Activated naive CD4-positive, alpha-beta T cell treated with anti-CD3 and anti-CD28 coated beads for 36 hours (primary cell): ENCODE data around the gene AGRN. TPM values are rescaled to one million over a fixed set of nuclear protein-coding genes. Genes with fewer than 3 reads are reported as not detected.

Experiments used
- CTCF ChIA-PET: fragments of 350-600 bp; sonication (Branson Sonifier 250); formaldehyde crosslinking; loops from one replicate; lab custom pipeline; 2021; ENCODE audit warnings: antibody characterized with exemption; lab: Charles Lee
- DNase-seq: peaks from one replicate; pipeline ENCODE4 v3.0.0-alpha.2; 2020
- H3K27ac Mint-ChIP-seq: one replicate; pipeline ENCODE4 v1.8.0; 2021; ENCODE audit warnings: mild to moderate bottlenecking, mixed read lengths
- H3K27me3 Mint-ChIP-seq: one replicate; pipeline ENCODE4 v1.8.0; 2021; ENCODE audit warnings: low read depth, mixed read lengths
- H3K36me3 Mint-ChIP-seq: one replicate; pipeline ENCODE4 v1.8.0; 2021; ENCODE audit warnings: low read depth, mixed read lengths
- H3K4me1 Mint-ChIP-seq: one replicate; pipeline ENCODE4 v1.8.0; 2021; ENCODE audit warnings: low read depth, mixed read lengths
- H3K4me3 Mint-ChIP-seq: one replicate; pipeline ENCODE4 v1.8.0; 2021; ENCODE audit warnings: mild to moderate bottlenecking, moderate library complexity, mixed read lengths
- H3K9me3 Mint-ChIP-seq: one replicate; pipeline ENCODE4 v1.8.0; 2021; ENCODE audit warnings: mixed read lengths
- intact Hi-C: fragments of 100-400 bp; cut with micrococcal nuclease; formaldehyde crosslinking; loops from one replicate; pipeline ENCODE4 v1.15.1; 2023
- total RNA-seq, 2 experiments: library from RNA; stranded (reverse); gene quantifications; one replicate each; pipeline ENCODE4 v1.2.3, GENCODE V29; 2021

Gene AGRN
- total RNA-seq, 2 experiments from 2014 or later = 30.5 to 35.1 TPM

- intact Hi-C loops = no loop called here
- Mint-ChIP-seq H3K4me1 (no peaks in the 10 kb centered on the region), H3K27me3 (no peaks in the 10 kb centered on the region), H3K36me3 (peaks cover 1% of the 10 kb centered on the region), H3K9me3 (peaks cover 3% of the 10 kb centered on the region), H3K27ac (no peak overlapping the region), H3K4me3 (no peak overlapping the region)
- DNase-seq = no peak
- CTCF ChIA-PET = interaction anchor here (0.6 kb wide), 1 partner anchor 621 kb away, joined by 3 read pairs; no protein-coding TSS in a partner anchor
Observed at GRCh38 chr1:1047963-1048362, 28.0 kb downstream of the AGRN start.

GRCh38 chr1:1048765-1049164 is 28.8 kb downstream of the AGRN start:
- CTCF ChIA-PET = interaction anchor here (0.6 kb wide), 1 partner anchor 15 kb away, joined by 7 read pairs; no protein-coding TSS in a partner anchor
- DNase-seq = no peak
- H3K27ac Mint-ChIP-seq = no peak overlapping the region

GRCh38 chr1:1049318-1050165 is 29.6 kb downstream of the AGRN start:
- Mint-ChIP-seq H3K4me1 (no peaks in the 10 kb centered on the region), H3K36me3 (peaks cover 1% of the 10 kb centered on the region), H3K4me3 (no peak overlapping the region), H3K9me3 (peaks cover 3% of the 10 kb centered on the region), H3K27ac (no peak overlapping the region), H3K27me3 (no peaks in the 10 kb centered on the region)
- intact Hi-C loops = no loop called here
- CTCF ChIA-PET = no interaction called here
- DNase-seq = no peak

More at GRCh38 chr1:1048765-1049164, 28.8 kb downstream of the AGRN start:
- Mint-ChIP-seq H3K27me3 (no peaks in the 10 kb centered on the region), H3K36me3 (peaks cover 1% of the 10 kb centered on the region), H3K4me1 (no peaks in the 10 kb centered on the region), H3K9me3 (peaks cover 3% of the 10 kb centered on the region), H3K4me3 (no peak overlapping the region)
- intact Hi-C loops = no loop called here

- Mint-ChIP-seq H3K27ac (no peak overlapping the region), H3K36me3 (peaks cover 1% of the 10 kb centered on the region), H3K4me3 (no peak overlapping the region), H3K4me1 (no peaks in the 10 kb centered on the region), H3K9me3 (peaks cover 3% of the 10 kb centered on the region), H3K27me3 (no peaks in the 10 kb centered on the region)
- CTCF ChIA-PET = no interaction called here
- intact Hi-C loops = no loop called here
- DNase-seq = no peak
Observed at GRCh38 chr1:1050577-1051052, 30.7 kb downstream of the AGRN start.

- no peak overlapping the region for H3K4me3 Mint-ChIP-seq
- DNase-seq = no peak
- H3K4me1 Mint-ChIP-seq = no peaks in the 10 kb centered on the region
- intact Hi-C loops = no loop called here
- no peaks in the 10 kb centered on the region for H3K27me3 Mint-ChIP-seq
- CTCF ChIA-PET = interaction anchor here (0.6 kb wide), 1 partner anchor 62 kb away, joined by 4 read pairs; no protein-coding TSS in a partner anchor
- peaks cover 1% of the 10 kb centered on the region for H3K36me3 Mint-ChIP-seq
- H3K27ac Mint-ChIP-seq = no peak overlapping the region
- H3K9me3 Mint-ChIP-seq = peaks cover 3% of the 10 kb centered on the region
Observed at GRCh38 chr1:1051127-1051810, 31.3 kb downstream of the AGRN start.

GRCh38 chr1:1052003-1052840 is 32.3 kb downstream of the AGRN start:
- no peak for DNase-seq
- Mint-ChIP-seq H3K4me1 (no peaks in the 10 kb centered on the region), H3K27ac (no peak overlapping the region), H3K27me3 (peaks cover 2% of the 10 kb centered on the region), H3K9me3 (peaks cover 3% of the 10 kb centered on the region), H3K36me3 (no peaks in the 10 kb centered on the region), H3K4me3 (no peak overlapping the region)
- CTCF ChIA-PET = no interaction called here
- intact Hi-C loops = no loop called here

GRCh38 chr1:1053022-1053421 is 33.1 kb downstream of the AGRN start:
- intact Hi-C loops = no loop called here
- no peak for DNase-seq
- no peak overlapping the region for H3K27ac Mint-ChIP-seq
- H3K4me1 Mint-ChIP-seq = no peaks in the 10 kb centered on the region
- CTCF ChIA-PET = no interaction called here
- no peaks in the 10 kb centered on the region for H3K36me3 Mint-ChIP-seq
- no peak overlapping the region for H3K4me3 Mint-ChIP-seq
- peaks cover 3% of the 10 kb centered on the region for H3K9me3 Mint-ChIP-seq
- peaks cover 7% of the 10 kb centered on the region for H3K27me3 Mint-ChIP-seq

- Mint-ChIP-seq H3K4me3 (no peak overlapping the region), H3K4me1 (peaks cover 4% of the 10 kb centered on the region), H3K27ac (no peak overlapping the region), H3K27me3 (peaks cover 11% of the 10 kb centered on the region), H3K36me3 (no peaks in the 10 kb centered on the region), H3K9me3 (peaks cover 3% of the 10 kb centered on the region)
- intact Hi-C loops = no loop called here
- CTCF ChIA-PET = no interaction called here
- no peak for DNase-seq
Observed at GRCh38 chr1:1053682-1054081, 33.8 kb downstream of the AGRN start.

GRCh38 chr1:1054099-1054700 is 34.3 kb downstream of the AGRN start:
- Mint-ChIP-seq H3K27ac (no peak overlapping the region), H3K4me3 (no peak overlapping the region), H3K27me3 (peaks cover 15% of the 10 kb centered on the region), H3K36me3 (no peaks in the 10 kb centered on the region), H3K9me3 (peaks cover 3% of the 10 kb centered on the region), H3K4me1 (peaks cover 7% of the 10 kb centered on the region)
- intact Hi-C loops = no loop called here
- DNase-seq = no peak
- CTCF ChIA-PET = no interaction called here

GRCh38 chr1:1054971-1055370 is 35.1 kb downstream of the AGRN start:
- Mint-ChIP-seq H3K27me3 (peaks cover 16% of the 10 kb centered on the region), H3K4me3 (no peak overlapping the region), H3K9me3 (peaks cover 3% of the 10 kb centered on the region), H3K4me1 (peaks cover 8% of the 10 kb centered on the region), H3K36me3 (no peaks in the 10 kb centered on the region), H3K27ac (no peak overlapping the region)
- CTCF ChIA-PET = no interaction called here
- intact Hi-C loops = no loop called here
- no peak for DNase-seq

- peaks cover 25% of the 10 kb centered on the region for H3K27me3 Mint-ChIP-seq
- intact Hi-C loops = no loop called here
- peaks cover 2% of the 10 kb centered on the region for H3K36me3 Mint-ChIP-seq
- CTCF ChIA-PET = no interaction called here
- no peak for DNase-seq
- peaks cover 3% of the 10 kb centered on the region for H3K9me3 Mint-ChIP-seq
- no peak overlapping the region for H3K27ac Mint-ChIP-seq
- H3K4me1 Mint-ChIP-seq = peaks cover 18% of the 10 kb centered on the region
- no peak overlapping the region for H3K4me3 Mint-ChIP-seq
Observed at GRCh38 chr1:1055841-1056736, 36.2 kb downstream of the AGRN start.
